ENCODE results near the gene PDE7B. TPM values are rescaled to one million over a fixed set of nuclear protein-coding genes. Genes with fewer than 3 reads are reported as not detected.
A peak's percentile ranks its signal among the peaks of the same experiment; 100 is the strongest.

PDE7B gene
- total RNA-seq, 1 donor from 2014 or later, result 0.62 TPM

GRCh38 chr6:135909737-135910387, 58.4 kb downstream of the PDE7B start:
- Mint-ChIP-seq H3K27me3 (ENCODE audit: unreplicated experiment) (no peaks in the 10 kb centered on the region), H3K4me3 (ENCODE audit: unreplicated experiment) (no peak overlapping the region), H3K27ac (ENCODE audit: unreplicated experiment) (no peak overlapping the region), H3K9me3 (ENCODE audit: unreplicated experiment) (no peaks in the 10 kb centered on the region), H3K4me1 (ENCODE audit: unreplicated experiment) (no peaks in the 10 kb centered on the region), H3K36me3 (ENCODE audit: low read depth, unreplicated experiment) (no peaks in the 10 kb centered on the region)
- peak; percentile 44 for TF ChIP-seq CTCF (IDR thresholded peaks at IDR 0.05; ENCODE audit: unreplicated experiment)
- DNase-seq (ENCODE audit: low spot score), result peak; percentile 64

- no peaks in the 10 kb centered on the region for H3K4me1 Mint-ChIP-seq (ENCODE audit: unreplicated experiment)
- no peak overlapping the region for H3K27ac Mint-ChIP-seq (ENCODE audit: unreplicated experiment)
- H3K27me3 Mint-ChIP-seq (ENCODE audit: unreplicated experiment), result no peaks in the 10 kb centered on the region
Observed at GRCh38 chr6:135910790-135911618, 59.5 kb downstream of the PDE7B start.

GRCh38 chr6:135913785-135914184, 62.3 kb downstream of the PDE7B start:
- Mint-ChIP-seq H3K4me3 (ENCODE audit: unreplicated experiment) (no peak overlapping the region), H3K36me3 (ENCODE audit: low read depth, unreplicated experiment) (no peaks in the 10 kb centered on the region), H3K27me3 (ENCODE audit: unreplicated experiment) (no peaks in the 10 kb centered on the region), H3K4me1 (ENCODE audit: unreplicated experiment) (no peaks in the 10 kb centered on the region), H3K9me3 (ENCODE audit: unreplicated experiment) (no peaks in the 10 kb centered on the region), H3K27ac (ENCODE audit: unreplicated experiment) (no peak overlapping the region)
- DNase-seq (ENCODE audit: low spot score), result no peak
- no peak for TF ChIP-seq CTCF (IDR thresholded peaks at IDR 0.05; ENCODE audit: unreplicated experiment)

More at GRCh38 chr6:135910790-135911618, 59.5 kb downstream of the PDE7B start:
- no peak for DNase-seq (ENCODE audit: low spot score)
- no peak for TF ChIP-seq CTCF (IDR thresholded peaks at IDR 0.05; ENCODE audit: unreplicated experiment)
- no peaks in the 10 kb centered on the region for H3K36me3 Mint-ChIP-seq (ENCODE audit: low read depth, unreplicated experiment)
- no peak overlapping the region for H3K4me3 Mint-ChIP-seq (ENCODE audit: unreplicated experiment)
- H3K9me3 Mint-ChIP-seq (ENCODE audit: unreplicated experiment), result no peaks in the 10 kb centered on the region

- no peak for TF ChIP-seq CTCF (IDR thresholded peaks at IDR 0.05; ENCODE audit: unreplicated experiment)
- Mint-ChIP-seq H3K27ac (ENCODE audit: unreplicated experiment) (no peak overlapping the region), H3K36me3 (ENCODE audit: low read depth, unreplicated experiment) (no peaks in the 10 kb centered on the region), H3K4me1 (ENCODE audit: unreplicated experiment) (peaks cover 6% of the 10 kb centered on the region), H3K27me3 (ENCODE audit: unreplicated experiment) (no peaks in the 10 kb centered on the region), H3K9me3 (ENCODE audit: unreplicated experiment) (no peaks in the 10 kb centered on the region), H3K4me3 (ENCODE audit: unreplicated experiment) (no peak overlapping the region)
- no peak for DNase-seq (ENCODE audit: low spot score)
Observed at GRCh38 chr6:135919026-135919425, 67.5 kb downstream of the PDE7B start.

- Mint-ChIP-seq H3K4me3 (ENCODE audit: unreplicated experiment) (no peak overlapping the region), H3K9me3 (ENCODE audit: unreplicated experiment) (no peaks in the 10 kb centered on the region), H3K36me3 (ENCODE audit: low read depth, unreplicated experiment) (no peaks in the 10 kb centered on the region), H3K27ac (ENCODE audit: unreplicated experiment) (no peak overlapping the region), H3K4me1 (ENCODE audit: unreplicated experiment) (peaks cover 6% of the 10 kb centered on the region), H3K27me3 (ENCODE audit: unreplicated experiment) (no peaks in the 10 kb centered on the region)
- no peak for DNase-seq (ENCODE audit: low spot score)
- TF ChIP-seq CTCF (IDR thresholded peaks at IDR 0.05; ENCODE audit: unreplicated experiment), result no peak
Observed at GRCh38 chr6:135920689-135921088, 69.2 kb downstream of the PDE7B start.

Data from endothelial cell (in vitro differentiated cells).